Measurements from ENCODE around the gene NTSR1.

GRCh38 chr20:62760471-62760855, 51.8 kb downstream of the NTSR1 start:
- TF ChIP-seq CTCF (IDR thresholded peaks at IDR 0.05) (no peak), POLR2A (IDR thresholded peaks at IDR 0.05) (no peak)
